GM21528 (cell line): ENCODE data around the gene VPS41.

Experiments
- ATAC-seq: cut with Tn5 transposase; IDR thresholded peaks from one replicate; pipeline ENCODE4 v1.9.1; 2021; ENCODE audit warnings: mild to moderate bottlenecking, moderate library complexity; ENCODE audit not compliant: unreplicated experiment, low FRiP score

Gene VPS41

DNA sequence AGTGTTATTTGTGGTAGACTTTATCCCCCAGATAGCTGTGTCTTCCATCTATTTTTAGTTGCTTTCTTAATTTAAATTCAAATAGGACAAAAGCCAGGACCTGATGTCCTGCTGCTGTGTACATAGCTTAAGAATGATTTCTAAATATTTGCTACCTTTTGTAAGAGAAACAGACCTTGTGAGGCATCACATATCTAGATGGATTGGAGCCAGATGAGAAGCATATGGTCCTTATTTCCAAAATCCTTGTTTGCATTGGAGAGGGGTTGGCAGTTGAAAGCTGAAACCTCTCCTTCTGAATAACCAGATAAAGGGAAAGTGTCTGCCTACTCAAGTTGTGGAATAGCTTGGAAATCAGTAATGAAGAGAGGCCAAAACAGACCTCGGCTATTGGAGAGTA, 227.1 kb downstream of the VPS41 start:
- no peak for ATAC-seq

- ATAC-seq = no peak
Measured at GRCh38 chr7:38679419-38679818, 229.6 kb downstream of the VPS41 start.

- no peak for ATAC-seq
Measured at GRCh38 chr7:38678698-38679054, 230.3 kb downstream of the VPS41 start.

DNA sequence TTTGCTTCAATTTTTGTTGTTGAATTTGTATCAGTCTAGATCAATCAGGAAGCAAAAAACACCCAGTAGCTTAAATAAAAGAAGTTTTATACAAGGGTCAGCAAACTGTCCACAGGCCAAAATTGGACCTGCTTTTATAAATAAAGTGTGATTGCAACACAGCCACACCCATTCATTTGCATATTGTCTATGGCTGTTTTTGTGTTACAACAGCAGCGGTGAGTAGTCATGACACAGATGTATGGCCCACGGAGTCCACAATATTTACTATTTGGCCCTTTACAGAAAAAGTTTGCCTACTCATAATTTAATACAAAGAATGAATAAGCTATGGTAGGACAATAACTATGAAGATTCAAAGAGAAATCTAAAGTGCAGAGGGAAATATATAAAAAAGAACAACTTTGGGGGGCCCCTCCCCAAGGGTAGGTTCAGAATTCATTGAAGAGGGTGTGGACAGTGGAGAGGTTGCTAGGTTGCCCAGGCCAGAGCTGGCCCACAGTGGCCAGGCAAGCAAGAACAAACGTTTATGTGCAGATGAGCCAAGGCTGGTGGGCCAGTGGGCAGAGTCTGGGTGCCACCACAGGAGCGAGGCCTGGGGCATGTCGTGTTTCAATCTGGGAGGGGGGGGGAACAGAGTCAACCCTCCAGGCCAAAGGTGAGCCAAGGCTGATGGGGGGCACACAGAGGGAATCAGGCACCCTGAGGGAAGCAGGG, 230.9 kb downstream of the VPS41 start:
- no peak for ATAC-seq

DNA sequence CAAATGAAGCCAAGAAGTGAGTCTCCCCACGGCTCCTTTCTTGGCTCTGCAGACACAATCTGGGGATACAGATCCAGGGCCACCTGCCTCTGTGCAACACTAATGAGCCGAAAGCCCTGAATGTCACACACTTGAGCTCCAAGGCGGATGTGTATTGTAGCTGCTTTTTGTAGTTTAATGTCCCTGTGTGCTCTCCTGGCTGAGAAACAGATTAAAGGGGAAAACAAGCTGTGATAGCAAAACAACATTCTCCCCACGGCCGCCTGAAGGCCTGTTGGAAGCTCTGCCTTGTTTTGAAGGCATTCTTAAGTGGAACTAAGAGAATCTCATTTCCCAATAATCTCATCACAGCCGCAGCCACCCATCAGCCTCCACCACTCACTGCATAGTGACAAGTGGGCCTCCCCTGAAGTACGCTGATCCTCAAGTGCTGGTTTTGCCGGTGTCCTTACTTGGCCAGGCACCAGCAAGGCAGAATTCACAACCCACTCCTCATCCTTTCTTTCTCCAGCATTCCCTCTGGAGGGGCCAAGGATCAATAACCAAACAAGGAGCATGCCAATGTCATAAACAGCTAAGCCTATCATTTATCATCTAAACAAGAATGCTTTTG, 233.4 kb downstream of the VPS41 start:
- ATAC-seq = no peak

- no peak for ATAC-seq
Measured at GRCh38 chr7:38674513-38674912, 234.5 kb downstream of the VPS41 start.

- ATAC-seq = no peak
Measured at GRCh38 chr7:38673795-38674194, 235.2 kb downstream of the VPS41 start.
